Upper lobe of right lung (tissue), 1 donor: ENCODE data around the gene INIP. TPM values are rescaled to one million over a fixed set of nuclear protein-coding genes. Genes with fewer than 3 reads are reported as not detected.

Source experiments
- ATAC-seq: fragments of 200-7000 bp; cut with Tn5 transposase; one replicate; pipeline ENCODE4 v1.9.1; 2020; ENCODE audit warnings: mild to moderate bottlenecking, moderate library complexity
- DNase-seq: peaks from one replicate; pipeline ENCODE4 v3.0.0-alpha.2; 2020
- H3K27ac ChIP-seq: fragments of 200-600 bp; one replicate; pipeline ENCODE4 v1.8.0; 2022
- H3K27me3 ChIP-seq: fragments of 200-600 bp; one replicate; pipeline ENCODE4 v1.8.0; 2022; ENCODE audit warnings: mild to moderate bottlenecking
- H3K36me3 ChIP-seq: fragments of 200-600 bp; one replicate; pipeline ENCODE4 v1.8.0; 2022
- H3K4me1 ChIP-seq: fragments of 200-600 bp; one replicate; pipeline ENCODE4 v1.8.0; 2022
- H3K4me3 ChIP-seq: fragments of 200-600 bp; one replicate; pipeline ENCODE4 v1.8.0; 2022; ENCODE audit warnings: mild to moderate bottlenecking
- H3K9me3 ChIP-seq: fragments of 200-600 bp; one replicate; pipeline ENCODE4 v1.8.0; 2022
- intact Hi-C: fragments of 100-400 bp; cut with DNase I; formaldehyde crosslinking; loops from one replicate; pipeline ENCODE4 v1.11.0; 2022
- total RNA-seq: library from RNA; stranded (reverse); fragmentation: NEBNext Ultra II Directional; extraction: Animal tissue kit (Norgen Biotek cat#: 25700); gene quantifications from one replicate; pipeline ENCODE4 v1.2.1, GENCODE V29; 2021
- TF ChIP-seq, protein P1 (sequence below): fragments of 200-600 bp; IDR thresholded peaks from one replicate; pipeline ENCODE4 v1.8.0; 2022; ENCODE audit warnings: antibody characterized with exemption
- donor health status: DM: no; HTN: yes; CAD: no; lungs with severe emphysema.

Gene INIP
- total RNA-seq, 1 donor from 2014 or later: 22.7 TPM

GRCh38 chr9:112755016-112755427 lies 37.1 kb upstream of the INIP start:
- Histone ChIP-seq H3K4me1 (peaks cover 46% of the 10 kb centered on the region), H3K36me3 (no peaks in the 10 kb centered on the region), H3K4me3 (peak overlapping the region; percentile 30), H3K27me3 (no peaks in the 10 kb centered on the region), H3K27ac (peak overlapping the region; percentile 71), H3K9me3 (no peaks in the 10 kb centered on the region)
- TF ChIP-seq, protein P1, sequence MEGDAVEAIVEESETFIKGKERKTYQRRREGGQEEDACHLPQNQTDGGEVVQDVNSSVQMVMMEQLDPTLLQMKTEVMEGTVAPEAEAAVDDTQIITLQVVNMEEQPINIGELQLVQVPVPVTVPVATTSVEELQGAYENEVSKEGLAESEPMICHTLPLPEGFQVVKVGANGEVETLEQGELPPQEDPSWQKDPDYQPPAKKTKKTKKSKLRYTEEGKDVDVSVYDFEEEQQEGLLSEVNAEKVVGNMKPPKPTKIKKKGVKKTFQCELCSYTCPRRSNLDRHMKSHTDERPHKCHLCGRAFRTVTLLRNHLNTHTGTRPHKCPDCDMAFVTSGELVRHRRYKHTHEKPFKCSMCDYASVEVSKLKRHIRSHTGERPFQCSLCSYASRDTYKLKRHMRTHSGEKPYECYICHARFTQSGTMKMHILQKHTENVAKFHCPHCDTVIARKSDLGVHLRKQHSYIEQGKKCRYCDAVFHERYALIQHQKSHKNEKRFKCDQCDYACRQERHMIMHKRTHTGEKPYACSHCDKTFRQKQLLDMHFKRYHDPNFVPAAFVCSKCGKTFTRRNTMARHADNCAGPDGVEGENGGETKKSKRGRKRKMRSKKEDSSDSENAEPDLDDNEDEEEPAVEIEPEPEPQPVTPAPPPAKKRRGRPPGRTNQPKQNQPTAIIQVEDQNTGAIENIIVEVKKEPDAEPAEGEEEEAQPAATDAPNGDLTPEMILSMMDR: no peak
- intact Hi-C loops: no loop called here
- ATAC-seq: peak; percentile 2
- DNase-seq: no peak

- no peak for DNase-seq
- no peak for ATAC-seq
- Histone ChIP-seq H3K4me1 (peaks cover 48% of the 10 kb centered on the region), H3K36me3 (no peaks in the 10 kb centered on the region), H3K27ac (peak overlapping the region; percentile 71), H3K27me3 (no peaks in the 10 kb centered on the region), H3K9me3 (no peaks in the 10 kb centered on the region), H3K4me3 (peak overlapping the region; percentile 78)
- intact Hi-C loops: no loop called here
- TF ChIP-seq, protein P1: no peak
Measured at GRCh38 chr9:112754578-112754977, 36.7 kb upstream of the INIP start.

GRCh38 chr9:112753725-112754124 lies 35.8 kb upstream of the INIP start:
- DNase-seq (no peak), ATAC-seq (no peak)
- Histone ChIP-seq H3K4me1 (peaks cover 51% of the 10 kb centered on the region), H3K4me3 (peak overlapping the region; percentile 78), H3K27me3 (no peaks in the 10 kb centered on the region), H3K9me3 (no peaks in the 10 kb centered on the region), H3K27ac (peak overlapping the region; percentile 71), H3K36me3 (no peaks in the 10 kb centered on the region)
- TF ChIP-seq, protein P1: no peak
- intact Hi-C loops: no loop called here

- H3K27ac ChIP-seq: peak overlapping the region; percentile 85
- intact Hi-C loops: no loop called here
- H3K9me3 ChIP-seq: no peaks in the 10 kb centered on the region
- no peaks in the 10 kb centered on the region for H3K36me3 ChIP-seq
- DNase-seq (no peak), ATAC-seq (no peak)
- H3K27me3 ChIP-seq: no peaks in the 10 kb centered on the region
- peaks cover 45% of the 10 kb centered on the region for H3K4me1 ChIP-seq
- TF ChIP-seq, protein P1: no peak
- peak overlapping the region; percentile 78 for H3K4me3 ChIP-seq
Measured at GRCh38 chr9:112752334-112753125, 34.6 kb upstream of the INIP start.

DNA sequence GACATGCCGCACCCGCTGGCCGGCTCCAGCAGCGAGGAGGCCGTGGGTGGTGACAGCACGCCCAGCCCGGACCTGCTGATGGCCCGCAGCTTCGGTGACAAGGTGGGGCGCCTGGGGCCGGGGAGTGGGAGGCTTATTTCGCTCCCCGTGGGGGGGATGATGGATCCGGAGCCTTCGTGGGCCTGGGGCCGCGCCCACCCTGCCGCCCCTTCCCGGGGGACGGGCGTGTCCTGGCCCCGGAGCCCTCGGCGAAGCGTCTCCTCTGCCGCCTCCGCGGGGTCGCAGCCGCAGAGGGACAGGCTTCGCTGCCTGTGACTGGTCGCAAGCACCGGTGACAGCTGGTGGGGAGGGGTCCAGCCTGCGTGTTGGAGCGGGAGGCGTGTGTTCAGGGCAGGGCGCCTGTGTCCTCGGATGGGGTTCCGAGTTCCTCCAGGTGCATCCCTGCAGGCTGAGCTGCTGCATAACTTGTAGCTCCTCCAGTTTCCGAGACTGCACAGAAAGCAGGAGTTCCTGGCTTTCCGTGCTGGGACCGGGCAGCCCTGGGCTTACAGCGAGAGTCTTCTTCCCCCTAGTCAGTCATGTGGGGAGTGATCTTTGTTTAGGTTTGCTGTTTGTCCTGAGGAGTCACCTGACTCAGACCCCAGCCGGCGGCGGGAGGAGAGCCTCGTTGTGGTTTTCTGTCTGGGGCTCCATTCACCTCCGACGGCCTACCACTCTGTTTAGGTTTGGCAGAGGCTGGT lies 33.3 kb upstream of the INIP start:
- peak; percentile 42 for ATAC-seq

More for the DNA sequence above, 33.3 kb upstream of the INIP start:
- Histone ChIP-seq H3K27me3 (no peaks in the 10 kb centered on the region), H3K9me3 (no peaks in the 10 kb centered on the region), H3K36me3 (no peaks in the 10 kb centered on the region), H3K27ac (peak overlapping the region; percentile 85), H3K4me3 (peak overlapping the region; percentile 78), H3K4me1 (peaks cover 45% of the 10 kb centered on the region)
- peak; percentile 83 for DNase-seq
- TF ChIP-seq, protein P1: no peak
- intact Hi-C loops: no loop called here
